Measurements from ENCODE around the gene LYRM1. TPM values are rescaled to one million over a fixed set of nuclear protein-coding genes. Genes with fewer than 3 reads are reported as not detected.

LYRM1 gene
- total and polyA plus RNA-seq, 12 donors, result 37.4 to 69.4 (median 53.4) TPM

DNA sequence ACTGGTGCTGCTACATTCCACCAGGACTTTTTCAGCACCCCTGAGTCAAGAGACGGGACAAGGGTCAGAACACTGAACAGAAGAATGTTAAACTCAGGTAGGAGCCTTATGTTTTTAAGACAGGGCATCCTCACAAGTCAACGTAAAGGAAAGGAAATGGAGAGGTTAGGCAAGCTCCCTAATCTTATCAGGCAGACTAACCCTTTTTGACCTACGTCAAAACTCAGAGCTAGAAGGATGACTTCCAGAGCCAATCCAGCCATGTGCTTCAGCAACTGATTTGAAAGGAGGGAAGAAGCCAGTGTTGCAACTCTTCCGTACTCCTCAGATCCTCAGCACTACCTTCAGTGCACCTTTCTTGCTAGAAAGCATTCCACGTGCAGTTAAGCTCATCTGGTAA is 47.4 kb upstream of the LYRM1 start:
- Histone ChIP-seq H3K27me3 (no peaks in the 10 kb centered on the region), H3K36me3 (peaks cover 0 to 46% (median 0%) of the 10 kb centered on the region in 9 donors), H3K27ac (peak overlapping the region in 9 of 10 donors; percentile 13 to 81 (median 49)), H3K4me1 (peaks cover 15 to 69% (median 57%) of the 10 kb centered on the region in 9 donors), H3K9me3 (no peaks in the 10 kb centered on the region), H3K4me3 (no peak overlapping the region)
- intact Hi-C loops (cut with DNase I), result loop anchor here in 6 of 10 donors (2.0 to 10.0 kb wide), 8 partner anchors 44 to 304 kb away; partner anchors contain the start of genes DCUN1D3 (in 5 of the 6), LYRM1 (in 5 of the 6), ERI2 (in 1 of the 6) and LDAF1 (in 1 of the 6)
- TF ChIP-seq, protein P1, sequence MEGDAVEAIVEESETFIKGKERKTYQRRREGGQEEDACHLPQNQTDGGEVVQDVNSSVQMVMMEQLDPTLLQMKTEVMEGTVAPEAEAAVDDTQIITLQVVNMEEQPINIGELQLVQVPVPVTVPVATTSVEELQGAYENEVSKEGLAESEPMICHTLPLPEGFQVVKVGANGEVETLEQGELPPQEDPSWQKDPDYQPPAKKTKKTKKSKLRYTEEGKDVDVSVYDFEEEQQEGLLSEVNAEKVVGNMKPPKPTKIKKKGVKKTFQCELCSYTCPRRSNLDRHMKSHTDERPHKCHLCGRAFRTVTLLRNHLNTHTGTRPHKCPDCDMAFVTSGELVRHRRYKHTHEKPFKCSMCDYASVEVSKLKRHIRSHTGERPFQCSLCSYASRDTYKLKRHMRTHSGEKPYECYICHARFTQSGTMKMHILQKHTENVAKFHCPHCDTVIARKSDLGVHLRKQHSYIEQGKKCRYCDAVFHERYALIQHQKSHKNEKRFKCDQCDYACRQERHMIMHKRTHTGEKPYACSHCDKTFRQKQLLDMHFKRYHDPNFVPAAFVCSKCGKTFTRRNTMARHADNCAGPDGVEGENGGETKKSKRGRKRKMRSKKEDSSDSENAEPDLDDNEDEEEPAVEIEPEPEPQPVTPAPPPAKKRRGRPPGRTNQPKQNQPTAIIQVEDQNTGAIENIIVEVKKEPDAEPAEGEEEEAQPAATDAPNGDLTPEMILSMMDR (IDR thresholded peaks at IDR 0.05), result no peak
- no peak for DNase-seq
- 34 to 54% methylated on average over 5 of the region's 5 CpGs for WGBS, 2 donors
- ATAC-seq, result peak in 1 of 8 donors; percentile 25

GRCh38 chr16:20853981-20854620 is 46.5 kb upstream of the LYRM1 start:
- Histone ChIP-seq H3K36me3 (peaks cover 0 to 48% (median 0%) of the 10 kb centered on the region in 9 donors), H3K27me3 (no peaks in the 10 kb centered on the region), H3K4me1 (peaks cover 15 to 74% (median 60%) of the 10 kb centered on the region in 9 donors), H3K27ac (peak overlapping the region in 6 of 10 donors; percentile 32 to 81 (median 70)), H3K4me3 (no peak overlapping the region), H3K9me3 (no peaks in the 10 kb centered on the region)
- DNase-seq (no peak), ATAC-seq (no peak)
- TF ChIP-seq, protein P1 (IDR thresholded peaks at IDR 0.05), result no peak
- 73 to 77% methylated on average over 3 of the region's 3 CpGs for WGBS, 2 donors
- intact Hi-C loops (cut with DNase I), result loop anchor here in 6 of 10 donors (2.0 to 10.0 kb wide), 8 partner anchors 43 to 303 kb away; partner anchors contain the start of genes DCUN1D3 (in 5 of the 6), LYRM1 (in 5 of the 6), ERI2 (in 1 of the 6) and LDAF1 (in 1 of the 6)

GRCh38 chr16:20854963-20855362 is 45.6 kb upstream of the LYRM1 start:
- no peak for DNase-seq
- H3K36me3 ChIP-seq, result peaks cover 0 to 53% (median 0%) of the 10 kb centered on the region in 9 donors
- ATAC-seq, result no peak
- 98 to 100% methylated on average over 2 of the region's 2 CpGs for WGBS, 2 donors
- H3K4me3 ChIP-seq, result no peak overlapping the region
- no peak overlapping the region for H3K27ac ChIP-seq
- TF ChIP-seq, protein P1 (IDR thresholded peaks at IDR 0.05), result no peak
- peaks cover 17 to 78% (median 65%) of the 10 kb centered on the region in 9 donors for H3K4me1 ChIP-seq
- intact Hi-C loops (cut with DNase I), result loop anchor here in 6 of 10 donors (5.0 to 10.0 kb wide), 7 partner anchors 42 to 302 kb away; partner anchors contain the start of genes DCUN1D3 (in 4 of the 6), LYRM1 (in 4 of the 6), ERI2 (in 1 of the 6) and LDAF1 (in 1 of the 6)
- no peaks in the 10 kb centered on the region for H3K9me3 ChIP-seq
- no peaks in the 10 kb centered on the region for H3K27me3 ChIP-seq

- no peak overlapping the region for H3K4me3 ChIP-seq
- H3K27ac ChIP-seq, result no peak overlapping the region
- TF ChIP-seq, protein P1 (IDR thresholded peaks at IDR 0.05), result no peak
- DNase-seq (no peak), ATAC-seq (peak in 2 of 8 donors; percentile 38 to 74)
- intact Hi-C loops (cut with DNase I), result loop anchor here in 1 of 10 donors (10.0 kb wide), 2 partner anchors 48 to 148 kb away; partner anchors contain the start of genes DCUN1D3 and LYRM1
- 52 to 74% methylated on average over 2 of the region's 2 CpGs for WGBS, 2 donors
- H3K27me3 ChIP-seq, result no peaks in the 10 kb centered on the region
- H3K36me3 ChIP-seq, result peaks cover 0 to 77% (median 0%) of the 10 kb centered on the region in 9 donors
- peaks cover 8 to 78% (median 64%) of the 10 kb centered on the region in 9 donors for H3K4me1 ChIP-seq
- H3K9me3 ChIP-seq, result no peaks in the 10 kb centered on the region
Observed at GRCh38 chr16:20857281-20857680, 43.3 kb upstream of the LYRM1 start.

All from heart right ventricle (tissue), 16 donors.